AG09309 (cell line): Measurements from ENCODE around the gene MAP3K2.

Source experiments
- DNase-seq: peaks from one replicate; pipeline ENCODE4 v3.0.0-alpha.2; 2010; ENCODE audit warnings: low read depth
- H3K4me3 ChIP-seq: 2 replicates; pipeline ENCODE4 v1.5.1; 2011; ENCODE audit warnings: mild to moderate bottlenecking, low read depth, low read length, moderate library complexity; ENCODE audit not compliant: control insufficient read depth
- TF ChIP-seq, protein P1 (sequence below): IDR thresholded peaks from 2 replicates; pipeline ENCODE4 v1.5.1; 2011; ENCODE audit warnings: mild to moderate bottlenecking, low read depth, low read length, inconsistent platforms; ENCODE audit not compliant: insufficient read depth, control insufficient read depth; ENCODE audit errors: missing control alignments

The MAP3K2 gene

DNA sequence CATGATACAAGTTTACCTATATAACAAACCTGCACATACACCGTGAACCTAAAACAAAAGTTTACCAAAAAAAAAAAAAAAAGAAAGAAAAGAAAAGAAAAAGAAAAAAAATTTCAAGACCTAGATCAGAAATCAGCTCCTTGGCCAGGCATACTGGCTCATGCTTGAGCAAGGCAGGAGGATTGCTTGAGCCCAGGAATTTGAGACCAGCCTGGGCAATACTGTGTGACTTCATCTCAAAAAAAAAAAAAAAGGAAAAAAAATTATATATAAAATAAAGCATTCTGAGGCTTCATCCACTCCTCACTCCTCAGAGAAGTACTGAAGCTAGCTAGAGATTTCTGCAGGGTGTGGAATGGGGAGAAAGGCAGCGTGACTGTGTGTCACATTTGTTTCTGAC is 18.7 kb upstream of the MAP3K2 start:
- TF ChIP-seq, protein P1, sequence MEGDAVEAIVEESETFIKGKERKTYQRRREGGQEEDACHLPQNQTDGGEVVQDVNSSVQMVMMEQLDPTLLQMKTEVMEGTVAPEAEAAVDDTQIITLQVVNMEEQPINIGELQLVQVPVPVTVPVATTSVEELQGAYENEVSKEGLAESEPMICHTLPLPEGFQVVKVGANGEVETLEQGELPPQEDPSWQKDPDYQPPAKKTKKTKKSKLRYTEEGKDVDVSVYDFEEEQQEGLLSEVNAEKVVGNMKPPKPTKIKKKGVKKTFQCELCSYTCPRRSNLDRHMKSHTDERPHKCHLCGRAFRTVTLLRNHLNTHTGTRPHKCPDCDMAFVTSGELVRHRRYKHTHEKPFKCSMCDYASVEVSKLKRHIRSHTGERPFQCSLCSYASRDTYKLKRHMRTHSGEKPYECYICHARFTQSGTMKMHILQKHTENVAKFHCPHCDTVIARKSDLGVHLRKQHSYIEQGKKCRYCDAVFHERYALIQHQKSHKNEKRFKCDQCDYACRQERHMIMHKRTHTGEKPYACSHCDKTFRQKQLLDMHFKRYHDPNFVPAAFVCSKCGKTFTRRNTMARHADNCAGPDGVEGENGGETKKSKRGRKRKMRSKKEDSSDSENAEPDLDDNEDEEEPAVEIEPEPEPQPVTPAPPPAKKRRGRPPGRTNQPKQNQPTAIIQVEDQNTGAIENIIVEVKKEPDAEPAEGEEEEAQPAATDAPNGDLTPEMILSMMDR, result no peak
- DNase-seq, result no peak
- no peak overlapping the region for H3K4me3 ChIP-seq

GRCh38 chr2:127405255-127405610 is 17.5 kb upstream of the MAP3K2 start:
- TF ChIP-seq, protein P1, result no peak
- no peak for DNase-seq
- H3K4me3 ChIP-seq, result no peak overlapping the region

GRCh38 chr2:127404466-127405254 is 16.9 kb upstream of the MAP3K2 start:
- TF ChIP-seq, protein P1, result no peak
- H3K4me3 ChIP-seq, result no peak overlapping the region
- DNase-seq, result no peak

DNA sequence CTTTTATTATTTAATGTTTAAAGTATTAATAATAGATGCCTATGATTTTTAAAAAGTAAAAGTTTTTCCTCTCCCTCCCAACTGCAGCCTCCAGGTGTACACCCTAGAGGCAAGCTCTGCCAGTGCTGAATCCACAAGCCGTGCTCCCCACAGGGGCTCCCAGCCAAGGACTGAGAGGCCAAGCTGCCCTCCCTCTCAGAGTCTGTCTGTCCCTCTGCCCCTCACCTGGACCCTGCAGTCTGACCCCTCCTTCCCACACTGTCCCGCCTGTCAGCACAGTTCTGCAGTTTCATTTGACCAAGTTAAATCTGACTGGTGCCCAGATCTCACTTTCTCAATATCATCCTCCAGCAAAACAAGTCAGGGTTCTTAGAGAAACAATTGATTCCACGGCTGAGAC is 15.7 kb upstream of the MAP3K2 start:
- DNase-seq, result no peak
- no peak overlapping the region for H3K4me3 ChIP-seq
- TF ChIP-seq, protein P1, result no peak

GRCh38 chr2:127401757-127402695 is 14.3 kb upstream of the MAP3K2 start:
- H3K4me3 ChIP-seq, result no peak overlapping the region
- no peak for DNase-seq
- TF ChIP-seq, protein P1, result no peak

DNA sequence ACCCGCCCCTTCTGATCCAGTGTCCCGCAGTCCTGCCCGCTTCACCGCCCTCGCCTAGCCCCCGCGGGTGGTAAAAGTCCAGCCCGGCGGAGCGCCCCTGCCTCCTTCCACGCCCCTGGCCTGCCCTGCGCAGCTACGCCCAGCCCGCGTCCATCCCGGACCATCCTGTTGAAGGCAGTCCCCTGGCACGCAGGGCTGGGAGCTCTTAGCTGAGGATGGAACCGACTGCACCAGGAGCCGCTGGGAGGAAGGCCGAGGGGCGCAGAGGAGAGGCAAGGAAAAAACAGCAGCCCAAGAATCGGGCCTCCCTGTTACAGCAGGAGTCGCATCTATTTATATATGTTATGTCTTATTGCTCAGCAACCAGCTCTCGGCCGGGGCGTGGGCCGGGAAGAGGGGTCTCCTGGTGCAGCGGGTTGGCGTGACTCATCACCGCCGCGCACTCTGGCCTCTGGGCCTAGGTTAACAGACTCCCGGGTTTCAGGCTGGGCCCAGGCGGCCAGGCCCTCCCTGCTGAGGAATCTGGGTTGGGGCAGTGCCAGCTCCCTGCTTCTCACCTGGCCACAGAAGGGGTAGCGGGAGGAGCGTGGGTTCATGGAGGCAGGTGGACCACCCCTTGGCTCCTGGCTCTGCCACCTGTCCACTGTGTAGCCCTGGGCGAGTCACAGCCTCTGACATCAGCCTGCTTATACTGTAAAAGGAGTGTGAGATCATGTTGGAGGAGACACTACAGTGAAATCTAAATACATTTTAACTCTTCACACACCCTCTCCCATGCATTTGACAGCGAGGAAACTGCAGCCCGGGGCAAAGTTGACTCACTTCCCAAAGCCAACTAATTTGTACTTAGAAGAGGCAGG is 13.4 kb upstream of the MAP3K2 start:
- no peak for DNase-seq
- H3K4me3 ChIP-seq, result no peak overlapping the region
- TF ChIP-seq, protein P1, result no peak
